Esophagus (tissue), 2 donors: ENCODE data around the gene FBLN1. TPM values are rescaled to one million over a fixed set of nuclear protein-coding genes. Genes with fewer than 3 reads are reported as not detected.

ENCODE experiments used
- H3K27ac ChIP-seq, 2 donors: one replicate each; pipeline ENCODE4 v1.5.1; 2013; ENCODE audit warnings: low read depth in 2 of 2, mild to moderate bottlenecking in 2 of 2, inconsistent platforms in 1 of 2, low read length in 1 of 2, moderate library complexity in 1 of 2
- H3K27me3 ChIP-seq, 2 donors: one replicate each; pipeline ENCODE4 v1.6.1; 2013; ENCODE audit warnings: low read length in 2 of 2, control low read depth in 1 of 2, mild to moderate bottlenecking in 1 of 2; ENCODE audit not compliant: insufficient read depth in 2 of 2, control insufficient read depth in 1 of 2
- H3K36me3 ChIP-seq, 2 donors: one replicate each; pipeline ENCODE4 v1.6.1; 2013; ENCODE audit warnings: low read length in 1 of 2; ENCODE audit not compliant: control insufficient read depth in 2 of 2, insufficient read depth in 2 of 2
- H3K4me1 ChIP-seq, 2 donors: one replicate each; pipeline ENCODE4 v1.6.1; 2013; ENCODE audit warnings: low read length in 1 of 2; ENCODE audit not compliant: control insufficient read depth in 2 of 2, insufficient read depth in 2 of 2
- H3K4me3 ChIP-seq, 2 donors: one replicate each; pipeline ENCODE4 v1.5.1; 2013; ENCODE audit warnings: low read length in 2 of 2, mild to moderate bottlenecking in 2 of 2, low read depth in 1 of 2, moderate library complexity in 1 of 2
- H3K9me3 ChIP-seq, 2 donors: one replicate each; pipeline ENCODE4 v1.6.1; 2013; ENCODE audit warnings: mild to moderate bottlenecking in 2 of 2, low read depth in 1 of 2, low read length in 1 of 2, moderate library complexity in 1 of 2; ENCODE audit not compliant: control insufficient read depth in 2 of 2, insufficient read depth in 1 of 2
- WGBS, 2 donors: extraction: QIAGEN DNeasy Blood & Tissue Kit; methylation state at CpG; one replicate each; pipeline ENCODE4 v1.1.7; 2013; 5-methylcytosine and 5-hydroxymethylcytosine counted together
- polyA plus RNA-seq, 2 donors: library from polyadenylated mRNA; stranded (reverse); fragments of 200-250 nt; gene quantifications; one replicate each; pipeline ENCODE4 v1.2.3, GENCODE V29; 2013
- donor health status: healthy with polysubstance abuse.
- donor health status: Bipolar disorder and iron deficiency.

Gene FBLN1
- polyA plus RNA-seq, 2 donors, result 18.8 to 50.3 TPM

- H3K4me1 ChIP-seq, result peaks cover 2 to 21% of the 10 kb centered on the region in 2 donors
- H3K27me3 ChIP-seq, result no peaks in the 10 kb centered on the region
- H3K9me3 ChIP-seq, result no peaks in the 10 kb centered on the region
- no peak overlapping the region for H3K4me3 ChIP-seq
- H3K36me3 ChIP-seq, result no peaks in the 10 kb centered on the region
- 91 to 92% methylated on average over 24 of the region's 24 CpGs for WGBS, 2 donors
- H3K27ac ChIP-seq, result no peak overlapping the region
Measured at GRCh38 chr22:45640941-45641621, 138.4 kb downstream of the FBLN1 start.

GRCh38 chr22:45642986-45643385, 140.3 kb downstream of the FBLN1 start:
- H3K9me3 ChIP-seq, result no peaks in the 10 kb centered on the region
- WGBS, 2 donors, result 39 to 47% methylated on average over 2 of the region's 2 CpGs
- H3K27me3 ChIP-seq, result no peaks in the 10 kb centered on the region
- H3K36me3 ChIP-seq, result no peaks in the 10 kb centered on the region
- H3K4me1 ChIP-seq, result peaks cover 2 to 22% of the 10 kb centered on the region in 2 donors
- no peak overlapping the region for H3K4me3 ChIP-seq
- H3K27ac ChIP-seq, result no peak overlapping the region

DNA sequence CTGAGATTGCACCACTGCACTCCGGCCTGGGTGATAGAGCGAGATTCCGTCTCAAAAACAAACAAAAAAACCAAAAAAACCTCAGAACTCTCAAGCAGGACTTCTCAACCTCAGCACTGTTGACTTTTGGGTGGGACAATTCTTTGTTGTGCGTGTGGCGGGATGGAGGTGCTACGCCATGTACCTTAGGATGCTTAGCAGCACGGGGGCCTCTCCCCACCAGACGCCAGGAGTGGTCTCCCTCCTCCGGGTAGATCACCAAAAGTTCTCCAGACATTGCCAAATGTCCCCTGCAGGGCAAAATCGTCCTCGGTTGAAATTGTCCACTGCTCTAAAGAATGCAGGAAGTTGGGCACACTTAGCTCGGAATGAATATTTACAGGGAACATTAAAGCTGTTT, 142.0 kb downstream of the FBLN1 start:
- Histone ChIP-seq H3K4me1 (peaks cover 1 to 12% of the 10 kb centered on the region in 2 donors), H3K36me3 (no peaks in the 10 kb centered on the region), H3K4me3 (no peak overlapping the region), H3K27ac (no peak overlapping the region), H3K27me3 (no peaks in the 10 kb centered on the region), H3K9me3 (no peaks in the 10 kb centered on the region)
- 82 to 85% methylated on average over 12 of the region's 12 CpGs for WGBS, 2 donors

DNA sequence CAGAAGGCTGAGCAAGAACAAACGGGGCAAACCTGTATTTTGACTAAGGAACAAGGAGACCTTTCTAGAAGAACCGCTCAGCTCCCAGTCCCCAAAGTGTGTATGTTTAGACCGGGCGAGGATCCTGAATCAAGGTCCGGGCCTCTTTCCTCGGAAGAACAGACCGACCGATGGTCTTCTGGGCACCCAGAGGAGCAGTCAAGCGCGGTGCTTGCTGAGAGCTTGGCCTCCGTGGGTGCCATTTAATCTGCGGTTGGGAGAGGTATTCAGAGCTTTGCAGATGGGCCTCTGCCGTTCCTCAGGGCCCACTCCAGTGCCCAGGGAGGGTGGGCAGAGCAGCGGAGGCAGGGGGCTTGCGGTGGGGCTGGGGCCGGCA, 142.5 kb downstream of the FBLN1 start:
- Histone ChIP-seq H3K27ac (no peak overlapping the region), H3K4me1 (peaks cover 0 to 8% of the 10 kb centered on the region in 2 donors), H3K27me3 (no peaks in the 10 kb centered on the region), H3K9me3 (no peaks in the 10 kb centered on the region), H3K36me3 (no peaks in the 10 kb centered on the region), H3K4me3 (peak overlapping the region in 1 of 2 donors; percentile 10)
- 32 to 42% methylated on average over 16 of the region's 16 CpGs for WGBS, 2 donors

DNA sequence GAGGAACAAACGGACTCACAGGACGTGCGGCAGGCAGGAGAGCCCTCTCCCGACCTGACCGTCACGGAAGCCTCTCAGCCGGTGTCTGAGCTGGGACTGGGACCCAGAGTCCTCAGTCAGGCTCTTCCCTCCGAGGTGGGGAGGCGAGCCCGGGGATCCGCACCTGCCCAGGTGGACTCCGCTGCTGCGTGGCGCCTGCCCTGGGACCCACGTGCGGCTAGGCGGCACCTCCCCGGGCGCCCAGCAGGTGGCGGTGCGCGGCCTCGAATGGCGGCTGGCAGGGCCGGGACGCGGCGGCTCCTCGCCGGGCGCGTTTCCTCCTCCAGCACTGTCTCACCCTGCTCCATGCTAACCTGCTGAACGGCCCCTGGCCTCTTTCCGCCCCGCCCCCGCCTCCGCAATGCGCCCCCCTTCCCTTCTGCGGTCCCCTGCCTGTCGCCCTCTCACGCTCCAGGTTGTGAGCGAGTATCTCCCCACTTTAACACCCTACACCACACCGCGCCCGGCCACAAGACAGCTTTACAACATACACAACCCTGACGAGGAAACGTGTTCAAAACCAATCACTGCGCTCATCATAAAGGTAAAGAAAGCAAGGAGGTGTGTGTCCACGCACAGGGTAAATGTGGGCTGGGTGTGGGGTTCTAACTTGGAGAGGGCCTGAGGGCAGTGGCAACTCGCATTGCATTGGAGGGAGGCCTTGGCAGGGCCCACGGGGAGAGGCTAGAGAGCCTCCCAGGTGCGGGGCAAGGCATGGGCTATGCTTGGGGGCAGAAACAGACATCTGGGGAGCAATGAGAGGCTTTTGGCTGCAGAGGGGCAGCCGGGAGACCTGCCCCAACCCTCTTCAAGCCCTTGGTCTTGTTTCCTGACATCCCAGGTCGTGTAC, 143.1 kb downstream of the FBLN1 start:
- Histone ChIP-seq H3K27ac (no peak overlapping the region), H3K9me3 (no peaks in the 10 kb centered on the region), H3K4me1 (peaks cover 0 to 8% of the 10 kb centered on the region in 2 donors), H3K27me3 (no peaks in the 10 kb centered on the region), H3K36me3 (no peaks in the 10 kb centered on the region), H3K4me3 (peak overlapping the region in 1 of 2 donors; percentile 10)
- WGBS, 2 donors, result 19 to 20% methylated on average over 44 to 54 of the region's 54 CpGs

GRCh38 chr22:45647532-45648225, 145.0 kb downstream of the FBLN1 start:
- Histone ChIP-seq H3K9me3 (no peaks in the 10 kb centered on the region), H3K4me1 (peaks cover 0 to 8% of the 10 kb centered on the region in 2 donors), H3K4me3 (no peak overlapping the region), H3K27me3 (no peaks in the 10 kb centered on the region), H3K36me3 (no peaks in the 10 kb centered on the region), H3K27ac (no peak overlapping the region)
- 79 to 81% methylated on average over 18 of the region's 18 CpGs for WGBS, 2 donors

- Histone ChIP-seq H3K4me3 (no peak overlapping the region), H3K27me3 (no peaks in the 10 kb centered on the region), H3K36me3 (no peaks in the 10 kb centered on the region), H3K4me1 (peaks cover 0 to 8% of the 10 kb centered on the region in 2 donors), H3K27ac (no peak overlapping the region), H3K9me3 (no peaks in the 10 kb centered on the region)
- 85% methylated on average over 24 of the region's 24 CpGs for WGBS, 2 donors
Measured at GRCh38 chr22:45648301-45649117, 145.8 kb downstream of the FBLN1 start.

DNA sequence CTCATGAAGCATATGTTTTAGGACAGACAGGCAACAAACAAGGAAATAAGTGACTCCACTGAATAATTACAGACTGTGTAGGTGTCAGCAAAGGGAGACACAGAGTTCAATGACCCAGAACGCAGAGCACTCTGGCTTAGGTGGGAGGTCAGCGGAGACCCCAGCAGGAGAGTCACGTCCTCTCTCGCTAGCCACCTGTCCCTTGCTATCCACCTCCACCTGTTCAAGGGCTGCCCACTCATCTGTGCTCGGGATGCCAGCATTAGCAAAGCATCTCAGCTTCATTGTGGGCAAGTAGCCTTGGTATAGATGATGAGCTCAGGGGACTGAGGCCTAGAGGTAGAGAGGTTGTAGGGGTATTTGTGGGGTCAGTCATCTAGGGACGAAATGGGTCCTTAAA, 147.1 kb downstream of the FBLN1 start:
- no peaks in the 10 kb centered on the region for H3K9me3 ChIP-seq
- no peak overlapping the region for H3K4me3 ChIP-seq
- no peaks in the 10 kb centered on the region for H3K36me3 ChIP-seq
- H3K27ac ChIP-seq, result no peak overlapping the region
- no peaks in the 10 kb centered on the region for H3K27me3 ChIP-seq
- WGBS, 2 donors, result 92 to 95% methylated on average over 6 of the region's 6 CpGs
- peaks cover 0 to 8% of the 10 kb centered on the region in 2 donors for H3K4me1 ChIP-seq

DNA sequence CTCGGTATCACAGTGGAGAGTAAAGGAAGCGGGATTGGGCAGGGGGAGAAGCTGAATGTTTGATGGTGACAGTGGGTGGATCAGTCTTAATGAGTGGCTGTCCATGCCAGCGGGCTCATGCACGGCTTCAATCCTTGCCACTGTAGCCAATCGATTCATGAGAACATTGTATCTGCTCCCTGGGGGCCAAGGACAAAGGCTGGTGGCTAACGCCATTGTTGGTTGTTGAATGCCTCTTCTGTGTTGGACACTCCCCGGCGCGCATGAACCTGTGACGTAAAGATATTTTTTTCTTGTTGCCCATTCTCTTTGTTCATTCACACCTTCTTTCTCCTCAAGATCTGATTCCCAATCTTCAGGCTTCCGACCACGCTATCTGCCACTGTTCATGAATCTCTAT, 148.0 kb downstream of the FBLN1 start:
- WGBS, 2 donors, result 96% methylated on average over 12 of the region's 12 CpGs
- Histone ChIP-seq H3K27ac (no peak overlapping the region), H3K4me1 (peaks cover 0 to 4% of the 10 kb centered on the region in 2 donors), H3K9me3 (no peaks in the 10 kb centered on the region), H3K4me3 (no peak overlapping the region), H3K27me3 (no peaks in the 10 kb centered on the region), H3K36me3 (no peaks in the 10 kb centered on the region)
